SK-N-SH treated with all-trans-retinoic acid at 6 μM for 48 hours (cell line): Measurements from ENCODE around the gene NPC1.

Experiments used
- ATAC-seq: fragments of 200-7000 bp; cut with Tn5 transposase; 3 replicates; pipeline ENCODE4 v1.9.1; 2020; ENCODE audit warnings: mild to moderate bottlenecking, moderate library complexity
- ARNTL ChIP-seq: fragments of 450-650 bp; formaldehyde crosslinking; IDR thresholded peaks from 2 replicates; pipeline ENCODE4 v1.5.0; 2020; ENCODE audit warnings: low read depth, mild to moderate bottlenecking, moderate library complexity, borderline replicate concordance
- BACH2 ChIP-seq: fragments of 250-450 bp; sonication (Bioruptor Pico); IDR thresholded peaks from 2 replicates; pipeline ENCODE4 v1.9.0; 2021; ENCODE audit warnings: mild to moderate bottlenecking, borderline replicate concordance
- CREB5 ChIP-seq: fragments of 250-450 bp; sonication (Bioruptor Pico); IDR thresholded peaks from 2 replicates; pipeline ENCODE4 v1.5.1; 2020; ENCODE audit warnings: low read depth, mild to moderate bottlenecking, moderate library complexity
- CSDC2 ChIP-seq: fragments of 250-450 bp; sonication (Bioruptor Pico); IDR thresholded peaks from 2 replicates; pipeline ENCODE4 v1.5.0; 2020; ENCODE audit warnings: mild to moderate bottlenecking, moderate library complexity
- CSRNP3 ChIP-seq: fragments of 250-450 bp; sonication (Bioruptor Pico); IDR thresholded peaks from 2 replicates; pipeline ENCODE4 v1.5.1; 2021; ENCODE audit warnings: mild to moderate bottlenecking, moderate library complexity
- GLIS3 ChIP-seq: fragments of 250-450 bp; sonication (Bioruptor Pico); IDR thresholded peaks from 2 replicates; pipeline ENCODE4 v1.5.0; 2020; ENCODE audit warnings: mild to moderate bottlenecking, moderate library complexity
- ISL1 ChIP-seq: fragments of 250-450 bp; sonication (Bioruptor Pico); IDR thresholded peaks from 2 replicates; pipeline ENCODE4 v2.1.2; 2022; ENCODE audit warnings: mild to moderate bottlenecking, moderate library complexity
- OSR1 ChIP-seq: fragments of 250-450 bp; sonication (Bioruptor Pico); IDR thresholded peaks from 2 replicates; pipeline ENCODE4 v1.8.0; 2022; ENCODE audit warnings: moderate library complexity, mild to moderate bottlenecking, inconsistent platforms
- PATZ1 ChIP-seq: fragments of 250-450 bp; sonication (Bioruptor Pico); IDR thresholded peaks from 2 replicates; pipeline ENCODE4 v1.8.0; 2020; ENCODE audit warnings: mild to moderate bottlenecking, moderate library complexity, borderline replicate concordance
- POU6F1 ChIP-seq: fragments of 250-450 bp; sonication (Bioruptor Pico); IDR thresholded peaks from 2 replicates; pipeline ENCODE4 v1.8.0; 2021; ENCODE audit warnings: low read depth, mild to moderate bottlenecking, moderate library complexity, borderline replicate concordance
- RARB ChIP-seq: fragments of 250-450 bp; sonication (Bioruptor Pico); IDR thresholded peaks from 2 replicates; pipeline ENCODE4 v1.8.0; 2021; ENCODE audit warnings: mild to moderate bottlenecking, moderate library complexity
- SNAI2 ChIP-seq: fragments of 250-450 bp; sonication (Bioruptor Pico); IDR thresholded peaks from 2 replicates; pipeline ENCODE4 v1.5.0; 2020; ENCODE audit warnings: mild to moderate bottlenecking, moderate library complexity
- TCF4 ChIP-seq: fragments of 250-450 bp; sonication (Bioruptor Pico); IDR thresholded peaks from 2 replicates; pipeline ENCODE4 v1.8.0; 2021; ENCODE audit warnings: mild to moderate bottlenecking, moderate library complexity, borderline replicate concordance
- TSHZ2 ChIP-seq: fragments of 250-450 bp; sonication (Bioruptor Pico); IDR thresholded peaks from 2 replicates; pipeline ENCODE4 v1.5.0; 2020; ENCODE audit warnings: mild to moderate bottlenecking, moderate library complexity
- ZC3H10 ChIP-seq: fragments of 250-450 bp; sonication (Bioruptor Pico); IDR thresholded peaks from 2 replicates; pipeline ENCODE4 v1.5.1; 2021; ENCODE audit warnings: mild to moderate bottlenecking, moderate library complexity
- ZFP3 ChIP-seq: fragments of 250-450 bp; sonication (Bioruptor Pico); IDR thresholded peaks from 2 replicates; pipeline ENCODE4 v1.5.0; 2020; ENCODE audit warnings: mild to moderate bottlenecking, moderate library complexity
- ZNF565 ChIP-seq: fragments of 450-650 bp; formaldehyde crosslinking; conservative IDR thresholded peaks from 2 replicates; pipeline ENCODE4 v1.5.0; 2020; ENCODE audit warnings: low read depth, mild to moderate bottlenecking, moderate library complexity
- ZNF70 ChIP-seq: fragments of 450-650 bp; formaldehyde crosslinking; IDR thresholded peaks from 2 replicates; pipeline ENCODE4 v1.5.0; 2020; ENCODE audit warnings: mild to moderate bottlenecking, moderate library complexity
- ZNF8 ChIP-seq: fragments of 450-650 bp; formaldehyde crosslinking; IDR thresholded peaks from 2 replicates; pipeline ENCODE4 v1.5.0; 2020; ENCODE audit warnings: mild to moderate bottlenecking, moderate library complexity

Gene NPC1

GRCh38 chr18:23631746-23632145 lies 45.4 kb upstream of the NPC1 start:
- ATAC-seq: no peak; the same call in 2 of the 3 replicates
- TF ChIP-seq RARB (CRISPR knock-in tag) (no peak), TSHZ2 (CRISPR knock-in tag) (peak; percentile 32; the same call in 1 of the 2 replicates)

GRCh38 chr18:23631312-23631711 lies 45.0 kb upstream of the NPC1 start:
- TF ChIP-seq CSDC2 (no peak), TCF4 (no peak), ZC3H10 (no peak), ZNF70 (CRISPR knock-in tag) (no peak), OSR1 (CRISPR knock-in tag) (no peak), ARNTL (CRISPR knock-in tag) (no peak), ZNF8 (CRISPR knock-in tag) (no peak), PATZ1 (CRISPR knock-in tag) (no peak), CREB5 (CRISPR knock-in tag) (no peak), ZFP3 (CRISPR knock-in tag) (no peak), ZNF565 (CRISPR knock-in tag) (no peak), CSRNP3 (CRISPR knock-in tag) (no peak), TSHZ2 (CRISPR knock-in tag) (no peak), ISL1 (CRISPR knock-in tag) (no peak), POU6F1 (CRISPR knock-in tag) (no peak), RARB (CRISPR knock-in tag) (no peak), SNAI2 (CRISPR knock-in tag) (no peak), BACH2 (CRISPR knock-in tag) (no peak), GLIS3 (no peak)
- TF ChIP-seq, all 23 proteins: peak for 0

More at GRCh38 chr18:23631312-23631711, 45.0 kb upstream of the NPC1 start:
- ATAC-seq: no peak
